ENCODE measurements around the gene RRP1. TPM values are rescaled to one million over a fixed set of nuclear protein-coding genes. Genes with fewer than 3 reads are reported as not detected.

The RRP1 gene
- total and polyA plus RNA-seq, 2 of the 13 experiments (the other 11 are each of a cell fraction or from before 2014, with no cell fraction given), result 20.1 to 35.1 TPM

DNA sequence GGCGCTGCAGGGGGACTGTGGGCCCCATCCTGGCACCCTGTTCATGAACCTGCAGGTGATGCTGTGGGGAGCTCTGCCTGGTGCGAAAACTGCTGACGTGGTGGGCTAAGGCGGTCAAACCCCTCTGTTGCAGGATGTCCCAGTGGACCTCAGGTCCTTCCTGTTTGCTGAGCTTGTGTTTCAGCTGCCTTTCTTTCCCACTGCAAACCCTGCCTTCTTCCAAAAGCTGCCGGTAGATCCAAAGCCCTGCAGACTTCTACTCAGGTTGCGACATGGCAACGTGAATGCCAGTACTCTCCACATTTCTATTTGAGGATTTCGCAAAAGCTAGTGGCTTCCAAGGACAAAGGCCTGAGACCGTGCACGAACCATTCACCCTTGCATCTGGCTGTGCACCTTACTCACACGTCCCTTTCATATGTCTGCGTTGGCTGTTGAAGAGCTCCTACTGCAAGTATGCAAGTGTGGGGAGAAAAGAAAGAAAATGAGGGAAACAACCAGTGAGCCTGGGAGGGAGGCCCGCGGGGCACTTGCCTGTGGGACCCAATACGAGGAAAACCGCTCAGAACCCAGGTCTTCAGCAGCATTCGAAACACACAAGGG, 6.2 kb upstream of the RRP1 start (continued):
- TF ChIP-seq, protein P1, sequence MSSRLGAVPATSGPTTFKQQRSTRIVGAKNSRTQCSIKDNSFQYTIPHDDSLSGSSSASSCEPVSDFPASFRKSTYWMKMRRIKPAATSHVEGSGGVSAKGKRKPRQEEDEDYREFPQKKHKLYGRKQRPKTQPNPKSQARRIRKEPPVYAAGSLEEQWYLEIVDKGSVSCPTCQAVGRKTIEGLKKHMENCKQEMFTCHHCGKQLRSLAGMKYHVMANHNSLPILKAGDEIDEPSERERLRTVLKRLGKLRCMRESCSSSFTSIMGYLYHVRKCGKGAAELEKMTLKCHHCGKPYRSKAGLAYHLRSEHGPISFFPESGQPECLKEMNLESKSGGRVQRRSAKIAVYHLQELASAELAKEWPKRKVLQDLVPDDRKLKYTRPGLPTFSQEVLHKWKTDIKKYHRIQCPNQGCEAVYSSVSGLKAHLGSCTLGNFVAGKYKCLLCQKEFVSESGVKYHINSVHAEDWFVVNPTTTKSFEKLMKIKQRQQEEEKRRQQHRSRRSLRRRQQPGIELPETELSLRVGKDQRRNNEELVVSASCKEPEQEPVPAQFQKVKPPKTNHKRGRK (CRISPR knock-in tag; IDR thresholded peaks at IDR 0.05), result no peak
- TF ChIP-seq GFI1 (CRISPR knock-in tag; IDR thresholded peaks at IDR 0.05; ENCODE audit: borderline replicate concordance) (0 out of 2 replicates have a peak, but pooled peaks have one; percentile 17), ZNF431 (CRISPR knock-in tag; IDR thresholded peaks at IDR 0.05; ENCODE audit: borderline replicate concordance, low read depth) (0 out of 2 replicates have a peak, but pooled peaks have one; percentile 50), ZBTB42 (CRISPR knock-in tag; IDR thresholded peaks at IDR 0.05) (no peak; the same call in 1 of the 2 replicates), ZNF562 (CRISPR knock-in tag; IDR thresholded peaks at IDR 0.05; ENCODE audit: borderline replicate concordance) (no peak), MTF2 (CRISPR knock-in tag; IDR thresholded peaks at IDR 0.05; ENCODE audit: borderline replicate concordance) (no peak), HNRNPL (IDR thresholded peaks at IDR 0.05; ENCODE audit: low read depth, low read length) (no peak), ZFP36 (IDR thresholded peaks at IDR 0.05; ENCODE audit: borderline replicate concordance, low read depth, low read length, partially characterized antibody) (no peak), NFKB2 (CRISPR knock-in tag; IDR thresholded peaks at IDR 0.05; ENCODE audit: borderline replicate concordance) (peak; percentile 49; the same call in 1 of the 2 replicates), ZNF670 (CRISPR knock-in tag; IDR thresholded peaks at IDR 0.05; ENCODE audit: borderline replicate concordance) (peak; percentile 91; the same call in 1 of the 2 replicates), ZSCAN22 (CRISPR knock-in tag; IDR thresholded peaks at IDR 0.05) (no peak), ZNF629 (CRISPR knock-in tag; conservative IDR thresholded peaks at IDR 0.05) (peak; percentile 48; the same call in 1 of the 2 replicates), YY1 (IDR thresholded peaks at IDR 0.05; ENCODE audit: insufficient read depth, insufficient replicate concordance, low read depth, low read length) (no peak), CC2D1A (CRISPR knock-in tag; IDR thresholded peaks at IDR 0.05) (no peak), ZNF264 (CRISPR knock-in tag; IDR thresholded peaks at IDR 0.05) (peak; percentile 94)
- TF ChIP-seq, protein P2, sequence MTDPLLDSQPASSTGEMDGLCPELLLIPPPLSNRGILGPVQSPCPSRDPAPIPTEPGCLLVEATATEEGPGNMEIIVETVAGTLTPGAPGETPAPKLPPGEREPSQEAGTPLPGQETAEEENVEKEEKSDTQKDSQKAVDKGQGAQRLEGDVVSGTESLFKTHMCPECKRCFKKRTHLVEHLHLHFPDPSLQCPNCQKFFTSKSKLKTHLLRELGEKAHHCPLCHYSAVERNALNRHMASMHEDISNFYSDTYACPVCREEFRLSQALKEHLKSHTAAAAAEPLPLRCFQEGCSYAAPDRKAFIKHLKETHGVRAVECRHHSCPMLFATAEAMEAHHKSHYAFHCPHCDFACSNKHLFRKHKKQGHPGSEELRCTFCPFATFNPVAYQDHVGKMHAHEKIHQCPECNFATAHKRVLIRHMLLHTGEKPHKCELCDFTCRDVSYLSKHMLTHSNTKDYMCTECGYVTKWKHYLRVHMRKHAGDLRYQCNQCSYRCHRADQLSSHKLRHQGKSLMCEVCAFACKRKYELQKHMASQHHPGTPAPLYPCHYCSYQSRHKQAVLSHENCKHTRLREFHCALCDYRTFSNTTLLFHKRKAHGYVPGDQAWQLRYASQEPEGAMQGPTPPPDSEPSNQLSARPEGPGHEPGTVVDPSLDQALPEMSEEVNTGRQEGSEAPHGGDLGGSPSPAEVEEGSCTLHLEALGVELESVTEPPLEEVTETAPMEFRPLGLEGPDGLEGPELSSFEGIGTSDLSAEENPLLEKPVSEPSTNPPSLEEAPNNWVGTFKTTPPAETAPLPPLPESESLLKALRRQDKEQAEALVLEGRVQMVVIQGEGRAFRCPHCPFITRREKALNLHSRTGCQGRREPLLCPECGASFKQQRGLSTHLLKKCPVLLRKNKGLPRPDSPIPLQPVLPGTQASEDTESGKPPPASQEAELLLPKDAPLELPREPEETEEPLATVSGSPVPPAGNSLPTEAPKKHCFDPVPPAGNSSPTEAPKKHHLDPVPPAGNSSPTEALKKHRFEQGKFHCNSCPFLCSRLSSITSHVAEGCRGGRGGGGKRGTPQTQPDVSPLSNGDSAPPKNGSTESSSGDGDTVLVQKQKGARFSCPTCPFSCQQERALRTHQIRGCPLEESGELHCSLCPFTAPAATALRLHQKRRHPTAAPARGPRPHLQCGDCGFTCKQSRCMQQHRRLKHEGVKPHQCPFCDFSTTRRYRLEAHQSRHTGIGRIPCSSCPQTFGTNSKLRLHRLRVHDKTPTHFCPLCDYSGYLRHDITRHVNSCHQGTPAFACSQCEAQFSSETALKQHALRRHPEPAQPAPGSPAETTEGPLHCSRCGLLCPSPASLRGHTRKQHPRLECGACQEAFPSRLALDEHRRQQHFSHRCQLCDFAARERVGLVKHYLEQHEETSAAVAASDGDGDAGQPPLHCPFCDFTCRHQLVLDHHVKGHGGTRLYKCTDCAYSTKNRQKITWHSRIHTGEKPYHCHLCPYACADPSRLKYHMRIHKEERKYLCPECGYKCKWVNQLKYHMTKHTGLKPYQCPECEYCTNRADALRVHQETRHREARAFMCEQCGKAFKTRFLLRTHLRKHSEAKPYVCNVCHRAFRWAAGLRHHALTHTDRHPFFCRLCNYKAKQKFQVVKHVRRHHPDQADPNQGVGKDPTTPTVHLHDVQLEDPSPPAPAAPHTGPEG (CRISPR knock-in tag; IDR thresholded peaks at IDR 0.05), result no peak
- TF ChIP-seq, protein P3, sequence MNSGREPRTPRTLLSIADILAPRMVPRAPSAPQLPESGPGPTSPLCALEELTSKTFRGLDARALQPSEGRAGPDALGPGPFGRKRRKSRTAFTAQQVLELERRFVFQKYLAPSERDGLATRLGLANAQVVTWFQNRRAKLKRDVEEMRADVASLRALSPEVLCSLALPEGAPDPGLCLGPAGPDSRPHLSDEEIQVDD (CRISPR knock-in tag; IDR thresholded peaks at IDR 0.05; ENCODE audit: borderline replicate concordance), result no peak
- TF ChIP-seq, protein P4, sequence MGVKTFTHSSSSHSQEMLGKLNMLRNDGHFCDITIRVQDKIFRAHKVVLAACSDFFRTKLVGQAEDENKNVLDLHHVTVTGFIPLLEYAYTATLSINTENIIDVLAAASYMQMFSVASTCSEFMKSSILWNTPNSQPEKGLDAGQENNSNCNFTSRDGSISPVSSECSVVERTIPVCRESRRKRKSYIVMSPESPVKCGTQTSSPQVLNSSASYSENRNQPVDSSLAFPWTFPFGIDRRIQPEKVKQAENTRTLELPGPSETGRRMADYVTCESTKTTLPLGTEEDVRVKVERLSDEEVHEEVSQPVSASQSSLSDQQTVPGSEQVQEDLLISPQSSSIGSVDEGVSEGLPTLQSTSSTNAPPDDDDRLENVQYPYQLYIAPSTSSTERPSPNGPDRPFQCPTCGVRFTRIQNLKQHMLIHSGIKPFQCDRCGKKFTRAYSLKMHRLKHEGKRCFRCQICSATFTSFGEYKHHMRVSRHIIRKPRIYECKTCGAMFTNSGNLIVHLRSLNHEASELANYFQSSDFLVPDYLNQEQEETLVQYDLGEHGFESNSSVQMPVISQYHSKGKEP (CRISPR knock-in tag; IDR thresholded peaks at IDR 0.05), result no peak
- TF ChIP-seq, protein P5, sequence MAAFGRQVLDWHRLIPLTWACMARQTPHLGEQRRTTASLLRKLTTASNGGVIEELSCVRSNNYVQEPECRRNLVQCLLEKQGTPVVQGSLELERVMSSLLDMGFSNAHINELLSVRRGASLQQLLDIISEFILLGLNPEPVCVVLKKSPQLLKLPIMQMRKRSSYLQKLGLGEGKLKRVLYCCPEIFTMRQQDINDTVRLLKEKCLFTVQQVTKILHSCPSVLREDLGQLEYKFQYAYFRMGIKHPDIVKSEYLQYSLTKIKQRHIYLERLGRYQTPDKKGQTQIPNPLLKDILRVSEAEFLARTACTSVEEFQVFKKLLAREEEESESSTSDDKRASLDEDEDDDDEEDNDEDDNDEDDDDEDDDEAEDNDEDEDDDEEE (CRISPR knock-in tag; IDR thresholded peaks at IDR 0.05), result no peak
